ENCODE measurements around the gene DHDH.
A peak's percentile ranks its signal among the peaks of the same experiment; 100 is the strongest.

Gene DHDH

GRCh38 chr19:48967346-48968178 is 34.1 kb downstream of the DHDH start:
- no peak for DNase-seq

- no peak for DNase-seq
These were observed 34.7 kb downstream of the DHDH start for GRCh38 chr19:48968179-48968661.

GRCh38 chr19:48968813-48969218 is 35.3 kb downstream of the DHDH start:
- no peak for DNase-seq

GRCh38 chr19:48969276-48970138 is 36.0 kb downstream of the DHDH start:
- DNase-seq: no peak

- DNase-seq: no peak
These were observed 36.8 kb downstream of the DHDH start for GRCh38 chr19:48970139-48970766.

- DNase-seq: peak; percentile 85
These were observed 37.5 kb downstream of the DHDH start for GRCh38 chr19:48970923-48971395.

- DNase-seq: no peak
These were observed 42.7 kb downstream of the DHDH start for GRCh38 chr19:48975947-48976847.

GRCh38 chr19:48977061-48977460 is 43.6 kb downstream of the DHDH start:
- no peak for DNase-seq

GRCh38 chr19:48982280-48982679 is 48.8 kb downstream of the DHDH start:
- DNase-seq: no peak

GRCh38 chr19:48985711-48986110 is 52.2 kb downstream of the DHDH start:
- no peak for DNase-seq

- no peak for DNase-seq
These were observed 52.7 kb downstream of the DHDH start for GRCh38 chr19:48986211-48986610.

- no peak for DNase-seq
These were observed 53.8 kb downstream of the DHDH start for GRCh38 chr19:48987323-48987722.

GRCh38 chr19:48988286-48988685 is 54.8 kb downstream of the DHDH start:
- no peak for DNase-seq

GRCh38 chr19:48988860-48989259 is 55.4 kb downstream of the DHDH start:
- no peak for DNase-seq

GRCh38 chr19:48989701-48990291 is 56.3 kb downstream of the DHDH start:
- peak; percentile 58 for DNase-seq

GRCh38 chr19:48990400-48990799 is 56.9 kb downstream of the DHDH start:
- no peak for DNase-seq

- no peak for DNase-seq
These were observed 57.6 kb downstream of the DHDH start for GRCh38 chr19:48991011-48991609.

GRCh38 chr19:48991873-48992580 is 58.5 kb downstream of the DHDH start:
- peak; percentile 70 for DNase-seq

GRCh38 chr19:48992581-48993174 is 59.2 kb downstream of the DHDH start:
- DNase-seq: peak; percentile 68

All from right forelimb (tissue), 1 donor.